WTC11 (cell line): ENCODE results near the gene UBAP2L. TPM values are rescaled to one million over a fixed set of nuclear protein-coding genes. Genes with fewer than 3 reads are reported as not detected.

Experiments
- ATAC-seq: fragments of 200-7000 bp; cut with Tn5 transposase; 2 replicates; pipeline ENCODE4 v1.10.0; 2021; ENCODE audit warnings: mild to moderate bottlenecking, moderate library complexity
- CTCF ChIA-PET: fragments of 300-600 bp; sonication (Branson Sonifier 250); formaldehyde crosslinking; loops from one replicate; lab custom pipeline; 2021; ENCODE audit warnings: antibody characterized with exemption; lab: Charles Lee
- POLR2A ChIA-PET: fragments of 350-600 bp; sonication (Branson Sonifier 250); formaldehyde crosslinking; loops from one replicate; lab custom pipeline; 2021; ENCODE audit warnings: antibody characterized with exemption; lab: Charles Lee
- DNase-seq: peaks from one replicate; pipeline ENCODE4 v3.0.0; 2021; ENCODE audit warnings: low spot score
- H3K27ac Mint-ChIP-seq: 2 replicates; pipeline ENCODE4 v1.8.0; 2021; ENCODE audit warnings: mixed read lengths
- H3K27me3 Mint-ChIP-seq: 2 replicates; pipeline ENCODE4 v1.8.0; 2021; ENCODE audit warnings: low read depth, mild to moderate bottlenecking, moderate library complexity, mixed read lengths
- H3K36me3 Mint-ChIP-seq: 2 replicates; pipeline ENCODE4 v1.8.0; 2021; ENCODE audit warnings: mixed read lengths
- H3K4me1 Mint-ChIP-seq: 2 replicates; pipeline ENCODE4 v1.8.0; 2022; ENCODE audit warnings: mixed read lengths
- H3K4me3 Mint-ChIP-seq: 2 replicates; pipeline ENCODE4 v1.8.0; 2021; ENCODE audit warnings: mild to moderate bottlenecking, moderate library complexity, mixed read lengths
- H3K9me3 Mint-ChIP-seq: 2 replicates; pipeline ENCODE4 v1.8.0; 2021; ENCODE audit warnings: mixed read lengths
- ATF2 ChIP-seq: sonication (generic); formaldehyde crosslinking; IDR thresholded peaks from 2 replicates; pipeline ENCODE4 v1.8.1; 2022; ENCODE audit warnings: low read depth, missing genetic modification reagents, borderline replicate concordance
- ATF3 ChIP-seq: sonication (generic); formaldehyde crosslinking; conservative IDR thresholded peaks from 2 replicates; pipeline ENCODE4 v1.8.1; 2022; ENCODE audit warnings: mild to moderate bottlenecking, missing genetic modification reagents
- ELF4 ChIP-seq: sonication (generic); formaldehyde crosslinking; IDR thresholded peaks from 2 replicates; pipeline ENCODE4 v1.8.1; 2022; ENCODE audit warnings: low read depth, mild to moderate bottlenecking, moderate library complexity, missing genetic modification reagents
- ESRRA ChIP-seq: sonication (generic); formaldehyde crosslinking; IDR thresholded peaks from 2 replicates; pipeline ENCODE4 v1.8.1; 2022; ENCODE audit warnings: mild to moderate bottlenecking, missing genetic modification reagents, borderline replicate concordance
- GRHL2 ChIP-seq: fragments of 250-450 bp; sonication (Bioruptor Pico); IDR thresholded peaks from 2 replicates; pipeline ENCODE4 v1.8.0; 2022; ENCODE audit warnings: mild to moderate bottlenecking, moderate library complexity; ENCODE audit not compliant: insufficient replicate concordance, severe bottlenecking
- KAT7 ChIP-seq: sonication (generic); formaldehyde crosslinking; IDR thresholded peaks from 2 replicates; pipeline ENCODE4 v1.8.1; 2023; ENCODE audit warnings: missing genetic modification reagents, mild to moderate bottlenecking, borderline replicate concordance
- MLX ChIP-seq: sonication (generic); formaldehyde crosslinking; IDR thresholded peaks from 2 replicates; pipeline ENCODE4 v1.8.1; 2023; ENCODE audit warnings: mild to moderate bottlenecking, missing genetic modification reagents, moderate library complexity
- MYBL2 ChIP-seq: sonication (generic); formaldehyde crosslinking; IDR thresholded peaks from 2 replicates; pipeline ENCODE4 v1.8.1; 2023; ENCODE audit warnings: mild to moderate bottlenecking, moderate library complexity, missing genetic modification reagents
- NR2C2 ChIP-seq: sonication (generic); formaldehyde crosslinking; IDR thresholded peaks from 2 replicates; pipeline ENCODE4 v1.8.0; 2022; ENCODE audit warnings: mild to moderate bottlenecking, missing genetic modification reagents
- PRRX2 ChIP-seq: fragments of 250-450 bp; sonication (Bioruptor Pico); IDR thresholded peaks from 2 replicates; pipeline ENCODE4 v1.8.0; 2021; ENCODE audit warnings: mild to moderate bottlenecking
- SP1 ChIP-seq: sonication (generic); formaldehyde crosslinking; conservative IDR thresholded peaks from 2 replicates; pipeline ENCODE4 v1.8.1; 2022; ENCODE audit warnings: missing genetic modification reagents
- TCF7 ChIP-seq: sonication (generic); formaldehyde crosslinking; IDR thresholded peaks from 2 replicates; pipeline ENCODE4 v1.8.0; 2022; ENCODE audit warnings: mild to moderate bottlenecking, low read depth, missing genetic modification reagents, moderate library complexity
- TEAD4 ChIP-seq: sonication (generic); formaldehyde crosslinking; IDR thresholded peaks from 2 replicates; pipeline ENCODE4 v1.8.0; 2022; ENCODE audit warnings: mild to moderate bottlenecking, missing genetic modification reagents
- ZNF423 ChIP-seq: fragments of 250-450 bp; sonication (Bioruptor Pico); IDR thresholded peaks from 2 replicates; pipeline ENCODE4 v2.1.2; 2022; ENCODE audit warnings: mild to moderate bottlenecking, moderate library complexity
- ZNF532 ChIP-seq: fragments of 250-450 bp; sonication (Bioruptor Pico); IDR thresholded peaks from 2 replicates; pipeline ENCODE4 v1.9.0; 2021; ENCODE audit warnings: mild to moderate bottlenecking, borderline replicate concordance
- total RNA-seq: library from RNA; stranded (reverse); gene quantifications from 3 replicates; pipeline ENCODE4 v1.2.3, GENCODE V29; 2021
- TF ChIP-seq, protein P1 (sequence below): sonication (generic); formaldehyde crosslinking; IDR thresholded peaks from 2 replicates; pipeline ENCODE4 v1.8.1; 2022; ENCODE audit warnings: missing genetic modification reagents, borderline replicate concordance

The UBAP2L gene
- total RNA-seq, 1 experiment from 2014 or later, result 205 TPM

GRCh38 chr1:154178911-154179811 is 41.6 kb upstream of the UBAP2L start:
- H3K27ac Mint-ChIP-seq, result peak overlapping the region; percentile 85
- TF ChIP-seq PRRX2, result no peak
- no peak for TF ChIP-seq ZNF423 (CRISPR knock-in tag)
- no peak for TF ChIP-seq ATF3 (CRISPR knock-in tag)
- no peak for TF ChIP-seq GRHL2 (CRISPR knock-in tag)
- no peak for TF ChIP-seq SP1
- no peak for TF ChIP-seq TCF7 (CRISPR knock-in tag)
- no peak for TF ChIP-seq KAT7 (CRISPR knock-in tag)
- TF ChIP-seq NR2C2 (CRISPR knock-in tag), result no peak
- TF ChIP-seq TEAD4 (CRISPR knock-in tag), result no peak
- TF ChIP-seq ATF2 (CRISPR knock-in tag), result no peak
- no peak for TF ChIP-seq MLX
- TF ChIP-seq ELF4 (CRISPR knock-in tag), result no peak
- no peak for TF ChIP-seq ZNF532 (CRISPR knock-in tag)
- TF ChIP-seq, protein P1, sequence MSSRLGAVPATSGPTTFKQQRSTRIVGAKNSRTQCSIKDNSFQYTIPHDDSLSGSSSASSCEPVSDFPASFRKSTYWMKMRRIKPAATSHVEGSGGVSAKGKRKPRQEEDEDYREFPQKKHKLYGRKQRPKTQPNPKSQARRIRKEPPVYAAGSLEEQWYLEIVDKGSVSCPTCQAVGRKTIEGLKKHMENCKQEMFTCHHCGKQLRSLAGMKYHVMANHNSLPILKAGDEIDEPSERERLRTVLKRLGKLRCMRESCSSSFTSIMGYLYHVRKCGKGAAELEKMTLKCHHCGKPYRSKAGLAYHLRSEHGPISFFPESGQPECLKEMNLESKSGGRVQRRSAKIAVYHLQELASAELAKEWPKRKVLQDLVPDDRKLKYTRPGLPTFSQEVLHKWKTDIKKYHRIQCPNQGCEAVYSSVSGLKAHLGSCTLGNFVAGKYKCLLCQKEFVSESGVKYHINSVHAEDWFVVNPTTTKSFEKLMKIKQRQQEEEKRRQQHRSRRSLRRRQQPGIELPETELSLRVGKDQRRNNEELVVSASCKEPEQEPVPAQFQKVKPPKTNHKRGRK (CRISPR knock-in tag), result no peak
- no peak for TF ChIP-seq ESRRA (CRISPR knock-in tag)
- TF ChIP-seq MYBL2 (CRISPR knock-in tag), result no peak
- peaks cover 29% of the 10 kb centered on the region for H3K36me3 Mint-ChIP-seq
- H3K4me1 Mint-ChIP-seq, result peaks cover 43% of the 10 kb centered on the region
- ChIA-PET POLR2A (interaction anchor here (1.5 kb wide), 1 partner anchor 41 kb away, joined by 4 read pairs; the partner anchor contains the start of gene UBAP2L), CTCF (interaction anchor here (1.1 to 2.8 kb wide), 2 partner anchors 149 to 156 kb away, joined by 3 to 7 read pairs; no protein-coding TSS in a partner anchor)
- peak overlapping the region; percentile 48 for H3K4me3 Mint-ChIP-seq
- no peaks in the 10 kb centered on the region for H3K27me3 Mint-ChIP-seq
- no peak for DNase-seq
- no peak for ATAC-seq
- H3K9me3 Mint-ChIP-seq, result no peaks in the 10 kb centered on the region
